Lower leg skin (tissue), 4 donors: ENCODE data around the gene RPL34. TPM values are rescaled to one million over a fixed set of nuclear protein-coding genes. Genes with fewer than 3 reads are reported as not detected.
"Not testable (repeated sequence)": the region's sequence is repeated elsewhere in the genome, so short reads cannot be mapped to it uniquely, and the experiment has no call there.

Experiments
- DNase-seq, 2 donors: peaks; one replicate each; pipeline ENCODE4 v3.0.0-alpha.2; 2019; ENCODE audit warnings: low spot score in 2 of 2
- H3K4me3 ChIP-seq: fragments of 200-600 bp; sonication (generic); 2 replicates; pipeline ENCODE4 v1.5.1; 2017; ENCODE audit warnings: mild to moderate bottlenecking, low read depth; ENCODE audit not compliant: poor library complexity, severe bottlenecking
- CTCF ChIP-seq, 3 donors: fragments of 450-650 bp; IDR thresholded peaks; one replicate each; pipeline ENCODE4 v1.5.1; 2016; ENCODE audit warnings: antibody characterized with exemption in 3 of 3, mild to moderate bottlenecking in 3 of 3, moderate library complexity in 2 of 3
- POLR2A ChIP-seq, 2 donors: fragments of 450-650 bp; IDR thresholded peaks; one replicate each; pipeline ENCODE4 v1.6.1; 2016 to 2017; ENCODE audit warnings: antibody characterized with exemption in 2 of 2, mild to moderate bottlenecking in 1 of 2, moderate library complexity in 1 of 2
- WGBS, 2 donors: methylation state at CpG; one replicate each; pipeline ENCODE4 v1.1.5; 2018; 5-methylcytosine and 5-hydroxymethylcytosine counted together
- intact Hi-C: fragments of 100-400 bp; cut with DNase I; formaldehyde crosslinking; loops from one replicate; pipeline ENCODE4 v1.15.0; 2023; ENCODE audit warnings: low total_unique reads
- total RNA-seq, 4 donors: library from RNA; depleted of rRNA; stranded (reverse); fragments of >200 nt; gene quantifications; one replicate each; pipeline ENCODE4 v1.1.0, GENCODE V29; 2016

RPL34 gene
- total RNA-seq, 4 donors from 2014 or later, result 686 to 1,455 (median 1,024) TPM

- intact Hi-C loops, result no loop called here
- 87 to 89% methylated on average over 1 of the region's 1 CpG for WGBS, 2 donors
- no peak for TF ChIP-seq POLR2A (IDR thresholded peaks at IDR 0.05)
- TF ChIP-seq CTCF (IDR thresholded peaks at IDR 0.05), result no peak
- H3K4me3 ChIP-seq, result no peak overlapping the region
- no peak for DNase-seq
These were observed 31.5 kb upstream of the RPL34 start for GRCh38 chr4:108588878-108589277.

- intact Hi-C loops, result no loop called here
- no peak overlapping the region for H3K4me3 ChIP-seq
- TF ChIP-seq CTCF (IDR thresholded peaks at IDR 0.05), result no peak
- TF ChIP-seq POLR2A (IDR thresholded peaks at IDR 0.05), result no peak
- no peak for DNase-seq
- WGBS, 2 donors, result 54 to 75% methylated on average over 2 of the region's 2 CpGs
These were observed 30.4 kb upstream of the RPL34 start for GRCh38 chr4:108589961-108590360.

- 87 to 98% methylated on average over 1 of the region's 1 CpG for WGBS, 2 donors
- DNase-seq, result no peak
- intact Hi-C loops, result no loop called here
- no peak for TF ChIP-seq POLR2A (IDR thresholded peaks at IDR 0.05)
- no peak for TF ChIP-seq CTCF (IDR thresholded peaks at IDR 0.05)
- H3K4me3 ChIP-seq, result no peak overlapping the region
These were observed 29.6 kb upstream of the RPL34 start for GRCh38 chr4:108590776-108591175.

- 80 to 85% methylated on average over 2 of the region's 2 CpGs for WGBS, 2 donors
- intact Hi-C loops, result no loop called here
- no peak overlapping the region for H3K4me3 ChIP-seq
- TF ChIP-seq POLR2A (IDR thresholded peaks at IDR 0.05) (no peak), CTCF (IDR thresholded peaks at IDR 0.05) (no peak)
- no peak for DNase-seq
These were observed 27.7 kb upstream of the RPL34 start for GRCh38 chr4:108592674-108592986.

GRCh38 chr4:108594296-108594695 is 26.1 kb upstream of the RPL34 start:
- intact Hi-C loops, DNase-seq, H3K4me3 ChIP-seq: not testable (repeated sequence)
- 95% methylated on average over 21 of the region's 21 CpGs for WGBS, 2 donors

GRCh38 chr4:108596344-108596743 is 24.0 kb upstream of the RPL34 start:
- TF ChIP-seq CTCF (IDR thresholded peaks at IDR 0.05) (no peak), POLR2A (IDR thresholded peaks at IDR 0.05) (no peak)
- no peak for DNase-seq
- intact Hi-C loops, result no loop called here

More at GRCh38 chr4:108596344-108596743, 24.0 kb upstream of the RPL34 start:
- no peak overlapping the region for H3K4me3 ChIP-seq
- WGBS, 2 donors, result 97% methylated on average over 1 of the region's 1 CpG
